C1 segment of cervical spinal cord (tissue), 14 donors: ENCODE results near the gene MYO1G.
"Not testable (repeated sequence)": the region's sequence is repeated elsewhere in the genome, so short reads cannot be mapped to it uniquely, and the experiment has no call there.

Experiments
- DNase-seq, 14 donors: peaks; one replicate each; lab custom pipeline; 2025; lab: John Stamatoyannopoulos, UW

MYO1G gene

DNA sequence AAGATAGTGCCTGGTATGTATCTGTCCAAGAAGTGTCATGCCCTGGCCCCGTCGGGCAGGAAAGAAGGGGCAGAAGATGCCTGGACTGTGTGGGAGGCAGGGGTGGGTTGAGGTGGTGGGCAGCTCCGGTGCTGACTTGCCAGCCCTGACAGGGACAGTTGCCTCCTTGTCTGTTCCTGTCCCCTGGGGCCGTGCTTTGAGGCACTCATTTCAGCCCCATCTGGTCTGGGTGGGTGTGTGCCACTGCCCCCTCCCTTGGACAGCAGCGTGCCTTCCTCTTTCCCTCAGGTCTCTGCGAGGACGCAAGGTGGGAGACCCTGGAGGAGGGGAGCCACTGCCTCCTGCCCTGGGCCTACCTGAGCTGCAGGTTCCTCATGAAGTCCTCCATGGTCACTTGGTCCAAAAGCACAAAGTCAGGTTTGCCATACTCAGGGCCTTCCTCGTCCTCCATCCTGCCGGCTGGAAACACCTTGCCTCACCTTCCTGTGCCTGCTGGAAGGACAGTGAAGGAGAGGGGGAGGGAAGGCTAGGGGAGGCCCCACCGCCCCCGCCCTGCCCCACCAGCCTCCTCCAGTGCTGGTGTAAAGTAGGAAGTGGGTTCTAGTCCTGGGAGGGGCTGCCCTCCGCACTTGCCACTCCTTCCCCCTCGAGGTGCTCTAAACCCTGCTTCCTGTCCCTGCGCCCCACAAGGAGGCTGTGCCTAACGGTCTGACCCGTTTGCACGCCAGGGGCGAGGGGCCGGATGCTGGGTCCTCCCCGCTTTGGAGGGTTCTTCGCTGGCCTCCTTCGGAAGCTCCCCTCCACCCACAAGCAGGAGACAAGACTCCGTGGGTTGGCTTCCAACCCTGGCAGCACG is at the start of gene MYO1G:
Gene MYO1G (minus strand): TSS at position 505 of the 856 bp plus-strand sequence. CDS start 54 bp downstream, at position 451.
- peak in 1 of 14 donors; percentile 54 for DNase-seq

DNA sequence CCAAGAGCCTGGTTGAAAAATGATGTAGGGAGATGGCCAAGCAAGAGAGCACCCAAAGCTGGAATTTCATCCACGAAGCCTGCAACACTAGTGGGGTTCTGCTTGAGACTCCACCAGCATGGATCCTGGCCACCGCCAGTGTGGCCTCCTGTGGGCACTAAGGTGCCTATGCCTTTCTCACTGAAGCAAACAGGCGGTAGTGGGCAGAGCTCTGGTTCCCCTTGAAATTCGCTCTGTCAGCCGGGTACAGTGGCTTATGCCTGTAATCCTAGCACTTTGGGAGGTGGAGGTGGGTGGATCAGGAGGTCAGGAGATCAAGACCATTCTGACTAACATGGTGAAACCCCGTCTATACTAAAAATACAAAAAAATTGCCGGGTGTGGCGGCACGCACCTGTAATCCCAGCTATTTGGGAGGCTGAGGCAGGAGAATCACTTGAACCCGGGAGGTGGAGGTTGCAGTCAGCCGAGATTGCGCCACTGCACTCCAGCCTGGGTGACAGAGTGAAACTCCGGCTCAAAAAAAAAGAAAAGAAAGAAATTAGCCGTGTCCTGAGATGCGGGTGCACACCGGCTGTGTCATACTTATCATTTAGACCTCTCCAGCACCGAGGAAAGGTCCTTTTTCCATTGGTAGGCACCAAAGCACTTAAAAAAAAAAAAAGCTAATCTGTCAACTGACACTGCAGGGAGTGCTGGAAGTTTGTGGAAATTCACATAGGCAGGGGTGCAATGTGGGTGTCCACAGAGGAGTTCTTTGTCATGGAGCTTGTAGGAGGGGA is 49.5 kb upstream of the MYO1G start:
- no peak for DNase-seq

DNA sequence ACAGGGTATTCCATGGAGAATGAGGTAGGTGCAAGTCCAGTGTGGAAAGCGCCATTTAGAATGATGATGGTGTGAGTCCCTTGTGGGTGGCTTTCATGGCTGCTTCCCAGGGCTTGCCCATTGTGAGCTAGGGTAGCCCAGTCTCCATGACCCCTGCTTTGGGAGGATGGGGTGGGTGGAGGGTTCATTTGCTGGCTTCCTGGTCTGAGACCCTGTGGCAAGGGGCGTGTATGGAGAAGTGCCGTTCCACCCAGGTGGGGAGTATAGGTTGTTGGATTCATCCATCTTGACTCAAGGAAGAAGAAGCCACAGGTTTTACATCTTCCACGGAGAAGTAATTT is 48.9 kb upstream of the MYO1G start:
- DNase-seq, result no peak

DNA sequence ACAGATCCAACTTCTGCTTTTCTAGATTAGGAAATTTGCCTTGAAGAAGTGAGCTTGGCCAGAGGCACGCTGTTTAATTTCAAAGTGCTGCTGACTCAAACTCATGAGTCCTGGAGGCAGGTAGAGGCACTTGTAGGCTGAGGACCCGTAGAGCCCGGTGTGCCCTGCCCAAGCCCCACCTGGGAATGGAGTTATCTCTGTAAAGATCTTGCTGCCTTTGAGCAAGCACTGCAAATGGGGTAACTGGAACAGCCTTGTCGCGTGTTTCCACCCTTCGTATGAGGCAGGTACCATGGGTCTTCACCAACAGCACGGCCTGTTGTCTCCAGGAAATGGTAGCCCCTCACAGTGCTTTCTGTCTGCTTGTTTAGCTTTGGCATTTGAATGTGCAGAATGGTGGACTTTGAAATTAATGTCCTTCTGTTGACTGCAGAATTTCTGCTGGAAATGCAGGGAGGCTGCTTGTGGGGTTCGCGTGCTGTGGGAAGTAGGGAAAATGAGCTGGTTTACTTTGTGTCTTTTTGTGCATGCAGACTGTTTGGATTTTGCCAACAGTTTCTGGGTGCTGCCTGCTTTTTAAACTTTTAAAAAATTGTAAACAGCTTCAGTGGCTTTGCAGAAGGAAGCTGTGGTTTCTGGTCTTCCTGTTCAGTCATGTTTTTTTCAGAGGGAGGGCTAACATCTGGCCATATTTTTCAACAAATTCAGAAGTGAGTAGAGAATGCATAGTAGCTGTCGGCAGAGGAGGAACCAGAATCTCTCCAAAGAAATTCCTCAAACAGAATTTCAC is 48.4 kb upstream of the MYO1G start:
- no peak for DNase-seq

DNA sequence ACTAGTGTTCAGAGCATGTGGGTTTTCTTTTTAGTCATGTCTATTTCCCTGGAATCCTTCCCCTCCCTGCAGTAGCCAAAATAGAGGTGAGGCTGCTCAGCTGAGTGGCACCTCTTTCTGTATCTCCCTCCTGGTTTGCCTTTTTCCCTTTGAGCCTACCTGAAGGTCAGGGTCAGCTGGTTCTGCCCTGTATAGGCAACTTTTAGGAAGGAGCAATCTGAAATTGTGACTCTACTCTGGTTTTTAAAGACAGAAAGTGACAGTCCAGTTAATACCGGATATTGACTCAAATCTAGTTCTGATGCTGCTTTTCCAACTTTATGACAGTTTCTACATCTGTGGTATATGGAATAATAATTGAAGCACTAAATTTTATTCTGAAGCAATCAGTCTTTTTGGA is 47.2 kb upstream of the MYO1G start:
- DNase-seq, result no peak

DNA sequence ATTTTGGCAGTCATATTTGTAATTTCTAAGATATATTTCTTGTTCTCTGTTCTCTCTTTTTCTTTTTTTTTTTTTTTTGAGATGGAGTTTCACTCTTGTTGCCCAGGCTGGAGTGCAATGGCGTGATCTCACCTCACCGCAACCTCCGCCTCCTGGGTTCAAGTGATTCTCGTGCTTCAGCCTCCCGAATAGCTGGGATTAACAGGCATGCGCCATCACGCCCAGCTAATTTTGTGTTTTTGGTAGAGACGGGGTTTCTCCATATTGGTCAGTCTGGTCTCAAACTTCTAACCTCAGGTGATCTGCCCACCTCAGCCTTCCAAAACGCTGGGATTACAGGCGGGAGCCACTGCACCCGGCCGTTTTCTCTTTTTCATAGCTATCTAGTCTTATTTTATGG is 46.7 kb upstream of the MYO1G start:
- not testable (repeated sequence) for DNase-seq

DNA sequence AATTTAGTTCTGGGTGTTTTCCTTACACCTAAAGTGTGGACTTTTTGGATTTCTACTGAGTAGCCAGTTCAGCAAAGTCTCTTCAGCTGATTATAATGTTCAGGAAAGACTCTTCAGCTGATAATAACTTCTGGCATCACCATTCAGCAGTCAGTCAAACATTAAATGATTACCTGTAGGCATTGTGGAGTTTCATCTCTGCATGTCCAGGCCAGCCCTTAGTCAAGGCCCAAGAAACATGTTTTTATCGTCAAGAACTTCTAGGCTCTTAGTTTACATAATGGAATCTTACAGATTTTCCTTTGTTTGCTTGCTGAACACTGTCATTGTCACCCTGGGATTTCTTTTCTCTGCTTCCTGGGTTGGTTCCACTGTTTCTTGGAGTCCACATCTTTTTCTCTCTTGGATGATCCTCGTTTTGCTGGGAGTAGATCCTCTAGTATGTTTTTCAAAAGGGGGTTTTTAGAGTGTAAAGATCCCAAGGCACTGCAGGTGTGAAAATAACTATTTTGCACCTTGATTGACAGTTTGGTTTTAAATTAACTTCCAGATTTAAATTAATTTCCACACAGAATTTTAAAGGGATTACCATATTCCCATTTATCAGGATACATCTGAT is 45.4 kb upstream of the MYO1G start:
- DNase-seq, result no peak

DNA sequence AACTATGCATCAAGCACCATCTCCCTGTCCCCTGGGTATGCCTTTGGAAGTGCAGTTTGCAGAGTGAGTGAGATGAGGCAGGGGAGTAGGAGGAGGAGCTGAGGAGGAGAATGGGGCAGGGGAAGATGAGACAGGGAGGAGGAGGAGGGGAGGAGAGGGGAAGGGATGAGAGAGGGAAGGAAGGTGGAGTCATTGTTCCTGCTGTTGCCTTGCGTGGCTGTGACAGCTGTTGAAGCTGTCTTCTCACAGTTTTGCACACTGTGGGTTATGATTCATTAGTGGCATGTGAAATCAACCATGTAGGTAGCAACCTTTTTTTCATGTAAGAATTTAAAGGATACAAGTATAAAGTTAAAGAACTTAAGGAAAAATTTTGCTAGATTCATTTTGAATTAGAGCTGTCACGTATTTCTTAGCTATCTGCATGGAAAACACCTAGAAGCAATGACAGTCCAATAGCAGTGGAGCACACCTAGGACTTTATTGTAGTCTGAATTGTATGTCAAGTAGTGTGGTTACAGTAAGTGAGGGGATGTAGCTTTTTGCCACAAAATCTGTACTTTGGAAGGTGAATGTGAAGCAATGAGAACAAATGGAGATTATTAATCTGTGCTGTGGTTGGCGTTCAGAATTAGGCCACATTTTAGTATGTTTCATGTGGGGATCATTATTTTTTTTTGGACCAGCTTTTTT is 42.9 kb upstream of the MYO1G start:
- DNase-seq, result no peak

DNA sequence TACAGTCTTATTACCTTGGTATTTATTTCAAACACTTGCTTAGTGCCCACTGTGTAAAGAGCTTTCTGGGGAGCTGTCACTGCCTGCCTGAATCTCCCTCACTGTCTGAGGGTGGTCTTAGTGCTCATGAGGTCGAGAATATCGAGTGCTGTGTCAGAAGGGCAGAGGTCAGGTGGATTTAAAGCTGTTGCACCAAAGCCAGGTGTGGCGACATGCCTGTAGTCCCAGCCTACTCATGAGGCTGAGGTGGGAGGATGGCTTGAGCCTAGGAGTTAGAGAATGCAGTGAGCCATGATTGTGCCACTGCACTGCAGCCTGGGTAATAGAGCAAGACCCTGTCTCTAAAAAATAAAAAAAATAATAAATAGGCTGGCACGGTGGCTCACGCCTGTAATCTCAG is 42.1 kb upstream of the MYO1G start:
- DNase-seq, result no peak

DNA sequence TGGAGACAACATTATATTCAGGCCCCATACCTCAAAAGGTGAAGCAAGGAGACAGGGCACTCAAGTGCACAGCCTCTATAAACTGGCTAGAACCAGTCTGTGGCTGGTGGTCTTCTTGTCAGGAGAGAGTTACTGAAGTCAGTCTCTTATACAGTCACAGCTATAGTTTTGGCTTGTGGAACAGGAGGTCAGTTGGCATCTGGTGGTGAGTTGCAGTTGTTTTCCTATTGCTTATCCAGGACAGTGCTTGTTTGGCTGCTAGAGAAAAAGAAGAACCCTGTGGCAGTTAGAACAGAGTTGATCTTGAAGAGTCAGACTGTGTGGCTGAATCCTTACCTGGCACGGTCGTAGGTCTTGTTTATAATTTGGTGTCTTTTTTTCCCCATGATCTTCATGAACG is 38.4 kb upstream of the MYO1G start:
- DNase-seq, result no peak

DNA sequence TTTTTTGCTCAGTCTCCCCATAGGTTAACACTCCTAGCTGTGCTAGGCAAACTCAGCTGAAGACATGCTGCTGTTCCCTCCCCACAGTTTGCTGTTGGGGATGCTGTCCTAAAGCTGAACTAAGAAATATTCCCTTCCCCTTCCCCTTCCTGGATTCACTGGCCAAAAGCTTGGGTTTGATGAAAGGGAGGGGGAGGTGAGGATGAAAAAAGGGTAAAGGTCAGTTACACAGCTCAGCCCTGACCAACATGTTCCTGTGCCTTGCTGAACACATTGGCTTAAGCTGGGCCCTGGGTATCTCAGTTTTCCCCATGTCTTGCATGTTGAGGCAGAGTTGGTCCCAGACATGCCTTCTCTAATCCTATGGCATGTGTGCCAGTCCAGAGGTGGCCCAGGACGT is 36.5 kb upstream of the MYO1G start:
- DNase-seq, result no peak

DNA sequence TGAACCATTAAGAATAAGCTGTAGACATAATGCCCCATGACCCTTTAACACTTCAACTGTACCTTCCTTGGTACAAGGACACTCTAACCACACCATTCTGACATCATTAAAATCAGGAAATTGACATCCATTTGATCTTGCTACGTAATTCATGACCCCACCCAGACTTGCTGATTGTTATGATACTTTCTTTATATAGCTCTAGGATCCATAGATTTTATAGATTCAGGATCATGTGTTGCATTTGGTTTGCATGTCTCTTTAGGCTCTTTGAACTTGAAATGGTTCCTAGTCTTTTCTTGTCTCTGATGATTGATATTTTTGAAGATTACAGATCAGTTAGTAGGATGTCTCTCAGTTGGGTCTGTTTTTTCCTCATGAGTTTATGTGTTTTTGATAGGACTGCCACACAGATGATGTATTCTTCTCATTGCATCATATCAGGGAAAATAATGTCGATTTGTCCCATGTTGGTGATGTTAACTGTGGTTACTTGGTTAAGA is 34.7 kb upstream of the MYO1G start:
- DNase-seq, result no peak

DNA sequence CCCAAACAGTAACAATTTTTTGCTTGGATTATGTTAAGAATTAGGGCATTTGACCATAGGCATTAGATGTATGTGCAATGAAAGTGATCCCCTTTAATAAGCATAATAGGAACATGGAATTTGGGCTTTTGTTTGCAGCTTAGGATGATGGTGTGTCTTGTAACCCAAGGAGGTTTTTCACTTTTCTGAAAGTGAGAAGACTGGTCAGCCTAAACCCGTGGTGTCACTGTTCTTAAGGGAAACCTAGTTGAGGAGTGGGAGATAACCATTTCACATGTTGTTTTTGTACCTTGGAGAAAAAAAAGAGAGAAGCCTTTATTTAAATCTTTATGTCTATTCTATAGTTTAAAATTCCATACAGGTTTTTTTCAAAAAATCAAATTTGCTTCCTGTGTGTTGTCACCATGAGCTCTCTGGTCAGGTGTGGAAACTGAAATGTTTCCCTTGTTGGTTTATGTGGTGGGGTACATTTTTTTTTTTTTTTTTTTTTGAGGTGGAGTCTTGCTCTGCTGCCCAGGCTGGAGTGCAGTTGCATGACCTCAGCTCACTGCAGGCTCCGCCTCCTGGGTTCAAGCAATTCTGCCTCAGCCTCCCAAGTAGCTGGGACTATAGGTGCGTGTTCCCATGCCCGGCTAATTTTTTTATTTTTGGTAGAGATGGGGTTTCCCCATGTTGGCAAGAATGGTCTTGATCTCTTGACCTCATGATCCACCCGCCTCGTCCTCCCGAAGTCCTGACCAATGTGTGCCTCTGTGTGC is 28.9 kb upstream of the MYO1G start:
- DNase-seq, result no peak

DNA sequence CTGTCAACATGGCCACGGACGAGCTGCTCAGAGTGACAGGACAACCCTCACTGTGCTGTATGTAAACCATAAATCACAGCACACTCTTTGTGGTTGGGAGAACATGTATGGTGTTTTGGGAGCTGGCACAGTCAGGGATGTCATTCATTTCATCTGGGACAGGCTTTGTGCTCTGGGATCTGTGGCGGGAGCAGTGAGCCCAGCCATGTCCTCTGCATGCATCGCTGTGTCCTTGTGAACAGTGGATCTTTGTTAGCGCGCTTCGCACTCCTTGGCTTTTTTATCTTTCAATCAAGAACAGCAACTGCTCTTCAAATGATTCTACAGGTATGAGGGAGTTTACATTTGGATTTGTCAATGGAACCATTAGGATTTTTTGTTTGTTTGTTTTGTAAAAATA is 28.3 kb upstream of the MYO1G start:
- peak in 7 of 14 donors; percentile 13 to 37 (median 21) for DNase-seq

DNA sequence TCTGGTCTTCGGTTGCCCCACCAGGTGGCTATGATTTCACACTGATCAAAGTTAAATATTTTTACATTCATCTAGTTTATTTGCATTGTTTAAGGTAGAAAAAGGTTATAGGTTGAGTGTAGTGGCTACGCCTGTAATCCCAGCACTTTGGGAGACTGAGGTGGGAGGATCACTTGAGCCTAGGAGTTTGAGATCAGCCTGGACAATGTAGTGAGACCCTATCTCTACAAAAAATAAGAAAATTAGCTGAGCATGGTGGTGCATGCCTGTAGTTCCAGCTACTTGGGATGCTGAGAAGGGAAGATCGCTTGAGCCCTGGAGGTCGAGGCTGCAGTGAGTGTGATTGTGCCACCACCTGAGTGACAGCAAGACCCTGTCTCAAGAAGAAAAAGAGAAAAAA is 25.0 kb upstream of the MYO1G start:
- no peak for DNase-seq

DNA sequence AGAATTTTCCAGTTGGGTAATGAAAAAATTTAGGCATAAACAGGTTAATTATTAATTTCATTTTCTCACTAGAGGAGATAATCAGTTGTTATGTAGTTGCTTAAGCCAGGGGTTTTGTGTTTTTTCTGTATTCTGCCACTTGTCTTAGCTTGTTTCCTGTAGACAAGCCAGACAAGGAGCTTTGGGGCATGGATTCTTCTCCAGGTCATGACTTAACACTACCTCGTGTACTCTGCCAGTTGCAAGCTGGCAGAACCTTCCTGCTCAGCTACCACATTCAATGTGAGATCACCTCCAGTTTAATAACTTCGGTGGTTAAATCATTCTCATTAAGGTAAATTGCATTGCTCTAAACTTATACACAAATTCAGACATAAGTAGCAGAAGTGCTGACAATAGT is 23.0 kb upstream of the MYO1G start:
- no peak for DNase-seq

DNA sequence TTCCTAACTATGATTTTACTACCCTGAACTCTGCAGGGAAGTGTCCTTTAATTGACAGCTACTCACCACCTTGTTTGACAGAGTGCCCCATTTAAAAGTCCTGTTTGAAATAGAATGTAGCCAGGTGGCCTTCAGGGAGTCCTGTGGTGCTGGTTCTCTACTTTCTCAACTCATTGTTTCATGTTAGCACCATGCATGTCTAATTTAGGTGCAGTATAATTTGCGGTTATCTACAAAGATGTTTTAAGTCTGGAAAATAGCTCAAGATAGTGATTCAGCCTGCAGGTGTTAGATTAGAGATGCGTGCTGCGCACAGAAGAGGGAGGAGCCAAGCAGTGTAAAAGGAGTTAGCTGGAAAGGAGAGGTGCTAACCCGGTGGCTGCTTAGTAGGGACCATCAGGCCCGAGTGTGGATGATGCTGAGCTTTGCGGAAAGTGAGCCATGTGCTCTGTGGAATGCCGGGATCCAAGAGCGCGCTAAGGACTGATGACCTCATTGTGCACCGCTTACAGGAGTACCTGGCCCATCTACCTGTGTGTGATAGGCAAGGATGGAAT is 22.4 kb upstream of the MYO1G start:
- peak in 1 of 14 donors; percentile 44 for DNase-seq

DNA sequence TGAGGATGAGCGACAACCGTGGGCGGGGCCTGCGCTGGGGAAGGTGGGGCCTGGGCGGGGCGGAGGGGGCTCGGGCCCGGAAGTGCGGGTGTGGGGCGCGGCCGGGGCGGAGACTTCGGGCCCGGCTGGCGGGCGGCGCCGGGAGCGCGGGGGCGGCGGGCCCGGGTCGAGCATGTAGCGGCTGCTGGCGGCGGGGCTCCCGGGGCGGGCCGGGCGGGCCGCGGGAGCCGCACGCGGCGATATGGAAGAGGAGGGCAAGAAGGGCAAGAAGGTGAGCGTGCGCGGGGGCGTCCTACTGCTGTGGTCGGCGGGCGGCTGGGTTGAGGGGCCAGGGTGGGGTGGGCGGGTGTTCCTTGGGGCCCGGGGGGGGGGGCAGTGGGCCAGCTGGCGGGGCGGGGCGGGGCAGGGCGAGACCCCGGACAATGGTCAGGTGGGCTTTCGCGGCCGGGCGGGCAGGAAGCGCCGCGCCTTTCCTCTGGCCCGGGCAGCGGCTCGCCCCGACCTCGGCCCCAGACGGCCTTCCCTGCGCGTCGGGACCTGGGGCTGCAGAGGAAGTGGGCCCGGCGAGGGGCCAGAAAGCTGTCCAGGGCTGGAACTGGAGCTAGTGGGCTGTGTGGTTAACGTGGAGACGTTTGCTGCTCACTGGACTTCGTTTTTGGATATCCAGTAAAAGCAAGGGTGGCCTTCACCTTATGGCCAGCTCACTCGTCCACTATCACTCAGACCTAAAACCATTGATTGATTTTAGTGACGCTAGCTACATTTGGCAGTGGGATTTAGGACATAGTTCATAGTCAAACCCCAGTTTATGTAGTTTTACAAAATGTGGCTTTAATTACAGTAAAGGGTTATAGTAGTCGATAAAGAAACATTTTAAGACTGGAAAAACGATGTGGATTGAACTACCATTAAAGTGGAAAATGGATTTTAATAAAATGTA is 21.5 kb upstream of the MYO1G start, which contains the start of gene CCM2:
Gene CCM2 (plus strand): TSS at position 109 of the 940 bp plus-strand sequence. CDS start 133 bp downstream, at position 242.
- DNase-seq, result peak in 3 of 14 donors; percentile 19 to 70 (median 44)
